ENCODE results near the gene NRXN3.
A peak's percentile ranks its signal among the peaks of the same experiment; 100 is the strongest.
"Not testable (repeated sequence)": the region's sequence is repeated elsewhere in the genome, so short reads cannot be mapped to it uniquely, and the experiment has no call there.

Gene NRXN3

GRCh38 chr14:78968265-78968664 is 798.1 kb downstream of the NRXN3 start:
- no peak for DNase-seq

GRCh38 chr14:78970677-78971076 is 800.5 kb downstream of the NRXN3 start:
- DNase-seq, result peak; percentile 90 to 99

GRCh38 chr14:78972440-78972839 is 802.3 kb downstream of the NRXN3 start:
- DNase-seq, result no peak

- DNase-seq, result no peak
These were observed 804.5 kb downstream of the NRXN3 start for GRCh38 chr14:78974691-78975090.

GRCh38 chr14:78975734-78976133 is 805.6 kb downstream of the NRXN3 start:
- DNase-seq, result no peak

GRCh38 chr14:78978896-78979295 is 808.7 kb downstream of the NRXN3 start:
- DNase-seq, result no peak

GRCh38 chr14:78982551-78982950 is 812.4 kb downstream of the NRXN3 start:
- no peak for DNase-seq

GRCh38 chr14:78983126-78983525 is 813.0 kb downstream of the NRXN3 start:
- DNase-seq, result no peak

GRCh38 chr14:78985668-78986381 is 815.7 kb downstream of the NRXN3 start:
- peak; percentile 21 for DNase-seq

- DNase-seq, result no peak
These were observed 816.8 kb downstream of the NRXN3 start for GRCh38 chr14:78986989-78987388.

GRCh38 chr14:78989221-78989620 is 819.0 kb downstream of the NRXN3 start:
- DNase-seq, result no peak

- DNase-seq, result no peak
These were observed 822.7 kb downstream of the NRXN3 start for GRCh38 chr14:78992867-78993266.

- DNase-seq, result peak; percentile 40 to 63
These were observed 827.6 kb downstream of the NRXN3 start for GRCh38 chr14:78997811-78998210.

GRCh38 chr14:79009286-79009685 is 839.1 kb downstream of the NRXN3 start:
- no peak for DNase-seq

GRCh38 chr14:79011091-79011919 is 841.1 kb downstream of the NRXN3 start:
- DNase-seq, result peak; percentile 55 to 56

GRCh38 chr14:79011920-79012204 is 841.7 kb downstream of the NRXN3 start:
- DNase-seq, result no peak

- DNase-seq, result no peak
These were observed 846.8 kb downstream of the NRXN3 start for GRCh38 chr14:79016828-79017505.

GRCh38 chr14:79017561-79017960 is 847.4 kb downstream of the NRXN3 start:
- DNase-seq, result no peak

GRCh38 chr14:79018836-79019235 is 848.7 kb downstream of the NRXN3 start:
- no peak for DNase-seq

GRCh38 chr14:79019898-79020297 is 849.7 kb downstream of the NRXN3 start:
- not testable (repeated sequence) for DNase-seq

GRCh38 chr14:79021766-79022165 is 851.6 kb downstream of the NRXN3 start:
- no peak for DNase-seq

GRCh38 chr14:79027138-79027537 is 857.0 kb downstream of the NRXN3 start:
- DNase-seq, result no peak

- no peak for DNase-seq
These were observed 858.1 kb downstream of the NRXN3 start for GRCh38 chr14:79028281-79028680.

- DNase-seq, result no peak
These were observed 866.3 kb downstream of the NRXN3 start for GRCh38 chr14:79036441-79036840.
